ENCODE data around the gene MYLK4. TPM values are rescaled to one million over a fixed set of nuclear protein-coding genes. Genes with fewer than 3 reads are reported as not detected.

Gene MYLK4
- total RNA-seq, 1 experiment from 2014 or later = 1.6 TPM

DNA sequence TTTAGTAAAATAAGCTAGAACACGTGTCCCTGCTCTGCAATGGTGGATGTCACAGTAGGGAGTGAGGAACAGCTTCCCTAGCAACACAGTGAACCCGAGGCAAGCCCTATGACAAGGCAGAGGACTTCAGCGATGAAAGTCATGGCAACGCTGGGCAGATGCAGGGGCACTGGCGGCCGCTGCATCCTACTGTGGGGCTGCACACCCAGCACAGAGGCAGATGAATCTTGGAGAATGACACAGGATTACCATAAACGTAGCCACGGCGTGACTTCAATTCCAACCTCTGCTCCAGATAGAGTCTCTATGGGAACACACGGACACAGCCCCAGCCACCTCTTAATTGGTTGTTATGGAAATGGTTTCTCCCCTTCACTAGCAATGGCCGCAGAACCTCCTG lies 64.2 kb downstream of the MYLK4 start:
- Histone ChIP-seq H4K20me1 (ENCODE audit: insufficient read depth) (no peaks in the 10 kb centered on the region), H3K9me3 (ENCODE audit: insufficient read depth, low read depth) (no peaks in the 10 kb centered on the region), H3K4me1 (replicated peaks; ENCODE audit: insufficient read depth) (peaks cover 5% of the 10 kb centered on the region; the same call in 1 of the 2 replicates), H3K9me2 (ENCODE audit: insufficient read depth) (no peaks in the 10 kb centered on the region), H3K79me2 (ENCODE audit: low read depth) (no peaks in the 10 kb centered on the region), H3K36me3 (ENCODE audit: low read depth) (no peaks in the 10 kb centered on the region), H3F3A (ENCODE audit: insufficient read depth, low read depth) (peaks cover 7% of the 10 kb centered on the region; the same call in 1 of the 2 replicates), H2AFZ (no peak overlapping the region), H3K4me3 (no peak overlapping the region), H3K27ac (no peak overlapping the region), H3K27me3 (ENCODE audit: insufficient read depth, low read depth) (no peaks in the 10 kb centered on the region), H3K4me2 (no peak overlapping the region)
- DNase-seq = no peak
- POLR2A ChIA-PET (ENCODE audit: unreplicated experiment) = no interaction called here
- BruUV-seq (replicated peaks) = no TSS peak
- TF ChIP-seq EZH2 (IDR thresholded peaks at IDR 0.05; ENCODE audit: low read depth) (no peak), CTCF (conservative IDR thresholded peaks at IDR 0.05) (no peak)
- intact Hi-C loops (cut with micrococcal nuclease; ENCODE audit: unreplicated experiment) = no loop called here
- CTCF ChIA-PET = interaction anchor here (0.5 kb wide), 1 partner anchor 52 kb away, joined by 7 read pairs; no protein-coding TSS in a partner anchor

GRCh38 chr6:2684766-2685754 lies 65.7 kb downstream of the MYLK4 start:
- intact Hi-C loops (cut with micrococcal nuclease; ENCODE audit: unreplicated experiment) = no loop called here
- ChIA-PET CTCF (interaction anchor here (0.6 kb wide), 1 partner anchor 478 kb away, joined by 8 read pairs; no protein-coding TSS in a partner anchor), POLR2A (ENCODE audit: unreplicated experiment) (interaction anchor here (0.6 kb wide), 1 partner anchor 21 kb away, joined by 5 read pairs; no protein-coding TSS in a partner anchor)
- peaks cover 5% of the 10 kb centered on the region; the same call in 1 of the 2 replicates for H3K4me1 ChIP-seq (replicated peaks; ENCODE audit: insufficient read depth)
- no peaks in the 10 kb centered on the region for H3K27me3 ChIP-seq (ENCODE audit: insufficient read depth, low read depth)
- no peaks in the 10 kb centered on the region for H3K9me2 ChIP-seq (ENCODE audit: insufficient read depth)
- peak overlapping the region; percentile 62 for H3K27ac ChIP-seq
- TF ChIP-seq EZH2 (IDR thresholded peaks at IDR 0.05; ENCODE audit: low read depth) (no peak), CTCF (conservative IDR thresholded peaks at IDR 0.05) (no peak)
- no TSS peak for BruUV-seq (replicated peaks)
- no peak overlapping the region for H3K4me3 ChIP-seq
- no peak for DNase-seq
- H3K4me2 ChIP-seq = no peak overlapping the region
- H3F3A ChIP-seq (ENCODE audit: insufficient read depth, low read depth) = peaks cover 7% of the 10 kb centered on the region; the same call in 1 of the 2 replicates
- H3K36me3 ChIP-seq (ENCODE audit: low read depth) = no peaks in the 10 kb centered on the region
- H3K9me3 ChIP-seq (ENCODE audit: insufficient read depth, low read depth) = no peaks in the 10 kb centered on the region
- H2AFZ ChIP-seq = no peak overlapping the region
- no peaks in the 10 kb centered on the region for H3K79me2 ChIP-seq (ENCODE audit: low read depth)
- no peaks in the 10 kb centered on the region for H4K20me1 ChIP-seq (ENCODE audit: insufficient read depth)

GRCh38 chr6:2684103-2684749 lies 66.5 kb downstream of the MYLK4 start:
- Histone ChIP-seq H3K4me3 (no peak overlapping the region), H3K79me2 (ENCODE audit: low read depth) (no peaks in the 10 kb centered on the region), H3K4me2 (no peak overlapping the region), H3K36me3 (ENCODE audit: low read depth) (no peaks in the 10 kb centered on the region), H3F3A (ENCODE audit: insufficient read depth, low read depth) (peaks cover 7% of the 10 kb centered on the region; the same call in 1 of the 2 replicates), H3K9me3 (ENCODE audit: insufficient read depth, low read depth) (no peaks in the 10 kb centered on the region), H2AFZ (no peak overlapping the region), H3K4me1 (replicated peaks; ENCODE audit: insufficient read depth) (peaks cover 5% of the 10 kb centered on the region; the same call in 1 of the 2 replicates), H3K9me2 (ENCODE audit: insufficient read depth) (no peaks in the 10 kb centered on the region), H3K27me3 (ENCODE audit: insufficient read depth, low read depth) (no peaks in the 10 kb centered on the region), H4K20me1 (ENCODE audit: insufficient read depth) (no peaks in the 10 kb centered on the region), H3K27ac (peak overlapping the region; percentile 62)
- CTCF ChIA-PET = no interaction called here
- peak; percentile 64 to 68 for DNase-seq
- POLR2A ChIA-PET (ENCODE audit: unreplicated experiment) = interaction anchor here (0.6 kb wide), 1 partner anchor 22 kb away, joined by 5 read pairs; no protein-coding TSS in a partner anchor
- intact Hi-C loops (cut with micrococcal nuclease; ENCODE audit: unreplicated experiment) = no loop called here
- TF ChIP-seq CTCF (conservative IDR thresholded peaks at IDR 0.05) = no peak
- TF ChIP-seq EZH2 (IDR thresholded peaks at IDR 0.05; ENCODE audit: low read depth) = no peak
- BruUV-seq (replicated peaks) = no TSS peak
